Heart right ventricle (tissue), 16 donors: ENCODE measurements around the gene ZMIZ1. TPM values are rescaled to one million over a fixed set of nuclear protein-coding genes. Genes with fewer than 3 reads are reported as not detected.

Experiments
- ATAC-seq, 8 donors: fragments of 200-7000 bp; cut with Tn5 transposase; one replicate each; pipeline ENCODE4 v1.9.1; 2020; ENCODE audit warnings: mild to moderate bottlenecking in 8 of 8, moderate library complexity in 8 of 8, moderate number of reproducible peaks in 1 of 8
- DNase-seq, 2 donors: peaks; one replicate each; pipeline ENCODE4 v3.0.0-alpha.2; 2020
- H3K27ac ChIP-seq, 10 donors: fragments of 200-600 bp; sonication (generic) in 2 of 10; one replicate each; pipeline versions ENCODE4 v1.5.0 to v1.8.0; 2020 to 2022; ENCODE audit warnings: mild to moderate bottlenecking in 3 of 10
- H3K27me3 ChIP-seq, 7 donors: fragments of 200-600 bp; one replicate each; pipeline ENCODE4 v1.8.0; 2021 to 2022; ENCODE audit warnings: mild to moderate bottlenecking in 2 of 7
- H3K36me3 ChIP-seq, 9 donors: fragments of 200-600 bp; sonication (generic) in 1 of 9; one replicate each; pipeline versions ENCODE4 v1.5.0 to v1.8.0; 2020 to 2022; ENCODE audit warnings: mild to moderate bottlenecking in 2 of 9
- H3K4me1 ChIP-seq, 9 donors: fragments of 200-600 bp; sonication (generic) in 1 of 9; one replicate each; pipeline versions ENCODE4 v1.5.0 to v1.8.0; 2020 to 2022; ENCODE audit warnings: mild to moderate bottlenecking in 4 of 9
- H3K4me3 ChIP-seq, 10 donors: fragments of 200-600 bp; sonication (generic) in 2 of 10; one replicate each; pipeline versions ENCODE4 v1.5.0 to v1.8.0; 2020 to 2022; ENCODE audit warnings: mild to moderate bottlenecking in 7 of 10, moderate library complexity in 2 of 10
- H3K9me3 ChIP-seq, 11 donors: fragments of 200-600 bp in 10 of 11; sonication (generic) in 2 of 11; one replicate each; pipeline versions ENCODE4 v1.5.0 to v1.8.0; 2013 to 2022; ENCODE audit warnings: mild to moderate bottlenecking in 2 of 11, control low read depth in 1 of 11, moderate library complexity in 1 of 11
- WGBS, 2 donors: extraction: QIAGEN DNeasy Blood & Tissue Kit; methylation state at CpG; one replicate each; pipeline ENCODE4 v1.1.7; 2013; ENCODE audit warnings: inconsistent platforms in 1 of 2; 5-methylcytosine and 5-hydroxymethylcytosine counted together
- intact Hi-C, 10 donors: fragments of 100-400 bp; cut with DNase I; formaldehyde crosslinking; loops; one replicate each; pipeline versions ENCODE4 v1.11.1 to v1.14.2; 2022
- polyA plus RNA-seq, 2 donors: library from polyadenylated mRNA; stranded (reverse); fragments of 200-250 nt; gene quantifications; one replicate each; pipeline ENCODE4 v1.2.3, GENCODE V29; 2013
- total RNA-seq, 10 donors: library from RNA; stranded (reverse); fragmentation: NEBNext Ultra II Directional in 3 of 10; extraction: Animal tissue kit (Norgen Biotek cat#: 25700) in 3 of 10; gene quantifications; one replicate each; pipeline versions ENCODE4 v1.2.1 to v1.2.4, GENCODE V29; 2021 to 2023
- TF ChIP-seq, protein P1 (sequence below), 9 donors: fragments of 200-600 bp; sonication (generic) in 2 of 9; IDR thresholded peaks; one replicate each; pipeline versions ENCODE4 v1.5.0 to v1.8.0; 2021 to 2022; ENCODE audit warnings: antibody characterized with exemption in 9 of 9, mild to moderate bottlenecking in 5 of 9, moderate library complexity in 1 of 9
- donor health status: Arrhythmogenic right ventricular cardiomyopathy.
- donor health status: ischemic (EF 13 %, LVEDD 7.1; RV severe dilation, severe dysfunction).
- donor health status: healthy with polysubstance abuse.
- donor health status: DM: no; HTN: yes; CAD: no.
- donor health status: DM: no; HTN: no; CAD: no.
- donor health status: ischemic (EF 25% LVEDD 6.9; RV normal size, moderate dysfunction).
- donor health status: ischemic (EF 25% LVEDD 5.7; RV mildly dilated, moderate dysfunction).
- donor health status: healthy.
- donor health status: DM: yes; HTN: yes; CAD: no.
- donor health status: Ischemic cardiomyopathy.
- donor health status: ischemic (EF 35%, LVEDD 5.7; RV mildly dilated, moderate dysfunction).
- donor health status: nonischemic (EF 11% LVEDD 7.7; RV severe dilation, severe dysfunction).
- donor health status: DM: yes; HTN: yes; CAD: no.
- donor health status: PGD.
- donor health status: ischemic (EF 29% LVEDD 5.4; RV normal size, mild dysfunction).
- donor health status: nonischemic (EF 23%, LVEDD 6.1; RV moderate dilation, normal function).

The ZMIZ1 gene
- total and polyA plus RNA-seq, 12 donors = 24.2 to 61.5 (median 49.8) TPM

GRCh38 chr10:79346012-79346340 is 277.2 kb downstream of the ZMIZ1 start:
- no peak overlapping the region for H3K27ac ChIP-seq
- no peak for ATAC-seq
- 91 to 95% methylated on average over 2 of the region's 2 CpGs for WGBS, 2 donors
- H3K9me3 ChIP-seq = no peaks in the 10 kb centered on the region
- intact Hi-C loops = loop anchor here in 1 of 10 donors (10.0 kb wide), 1 partner anchor 101 kb away; no protein-coding TSS in a partner anchor
- peaks cover 0 to 22% (median 16%) of the 10 kb centered on the region in 9 donors for H3K36me3 ChIP-seq
- no peak overlapping the region for H3K4me3 ChIP-seq
- TF ChIP-seq, protein P1, sequence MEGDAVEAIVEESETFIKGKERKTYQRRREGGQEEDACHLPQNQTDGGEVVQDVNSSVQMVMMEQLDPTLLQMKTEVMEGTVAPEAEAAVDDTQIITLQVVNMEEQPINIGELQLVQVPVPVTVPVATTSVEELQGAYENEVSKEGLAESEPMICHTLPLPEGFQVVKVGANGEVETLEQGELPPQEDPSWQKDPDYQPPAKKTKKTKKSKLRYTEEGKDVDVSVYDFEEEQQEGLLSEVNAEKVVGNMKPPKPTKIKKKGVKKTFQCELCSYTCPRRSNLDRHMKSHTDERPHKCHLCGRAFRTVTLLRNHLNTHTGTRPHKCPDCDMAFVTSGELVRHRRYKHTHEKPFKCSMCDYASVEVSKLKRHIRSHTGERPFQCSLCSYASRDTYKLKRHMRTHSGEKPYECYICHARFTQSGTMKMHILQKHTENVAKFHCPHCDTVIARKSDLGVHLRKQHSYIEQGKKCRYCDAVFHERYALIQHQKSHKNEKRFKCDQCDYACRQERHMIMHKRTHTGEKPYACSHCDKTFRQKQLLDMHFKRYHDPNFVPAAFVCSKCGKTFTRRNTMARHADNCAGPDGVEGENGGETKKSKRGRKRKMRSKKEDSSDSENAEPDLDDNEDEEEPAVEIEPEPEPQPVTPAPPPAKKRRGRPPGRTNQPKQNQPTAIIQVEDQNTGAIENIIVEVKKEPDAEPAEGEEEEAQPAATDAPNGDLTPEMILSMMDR (IDR thresholded peaks at IDR 0.05) = no peak
- peaks cover 3 to 56% (median 29%) of the 10 kb centered on the region in 9 donors for H3K4me1 ChIP-seq
- H3K27me3 ChIP-seq = no peaks in the 10 kb centered on the region
- DNase-seq = peak in 1 of 2 donors; percentile 3

GRCh38 chr10:79346388-79347225 is 277.8 kb downstream of the ZMIZ1 start:
- TF ChIP-seq, protein P1 (IDR thresholded peaks at IDR 0.05) = no peak
- Histone ChIP-seq H3K36me3 (peaks cover 0 to 29% (median 23%) of the 10 kb centered on the region in 9 donors), H3K27me3 (no peaks in the 10 kb centered on the region), H3K27ac (peak overlapping the region in 2 of 10 donors; percentile 93 to 98), H3K4me1 (peaks cover 3 to 60% (median 29%) of the 10 kb centered on the region in 9 donors), H3K4me3 (peak overlapping the region in 6 of 10 donors; percentile 77 to 94 (median 82)), H3K9me3 (no peaks in the 10 kb centered on the region)
- ATAC-seq (peak in 1 of 8 donors; percentile 3), DNase-seq (no peak)
- intact Hi-C loops = loop anchor here in 1 of 10 donors (10.0 kb wide), 1 partner anchor 102 kb away; no protein-coding TSS in a partner anchor
- 59 to 66% methylated on average over 12 of the region's 12 CpGs for WGBS, 2 donors

DNA sequence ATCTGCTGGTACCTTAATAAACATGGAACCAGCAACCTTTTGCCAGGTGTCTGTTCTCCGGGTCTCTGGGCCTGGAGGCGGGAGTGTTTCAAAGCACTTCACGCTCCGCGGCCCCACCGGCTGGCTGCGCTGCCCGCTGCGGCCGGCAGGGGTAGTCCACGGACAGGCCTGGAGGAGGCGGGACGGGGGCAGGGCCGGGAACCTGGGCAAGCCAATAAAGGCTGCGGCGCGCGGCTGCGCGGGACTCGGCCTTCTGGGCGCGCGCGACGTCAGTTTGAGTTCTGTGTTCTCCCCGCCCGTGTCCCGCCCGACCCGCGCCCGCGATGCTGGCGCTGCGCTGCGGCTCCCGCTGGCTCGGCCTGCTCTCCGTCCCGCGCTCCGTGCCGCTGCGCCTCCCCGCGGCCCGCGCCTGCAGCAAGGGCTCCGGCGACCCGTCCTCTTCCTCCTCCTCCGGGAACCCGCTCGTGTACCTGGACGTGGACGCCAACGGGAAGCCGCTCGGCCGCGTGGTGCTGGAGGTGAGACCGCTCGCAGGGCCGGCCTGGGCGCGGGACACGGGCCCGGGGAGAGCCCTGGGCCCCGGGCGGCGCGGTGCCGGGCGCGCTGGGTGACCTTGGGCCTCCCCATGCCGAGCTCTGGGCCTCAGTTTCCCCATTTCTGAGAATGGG is 278.6 kb downstream of the ZMIZ1 start, which contains the start of gene PPIF:
Gene PPIF (plus strand): TSS at position 244 of the 668 bp plus-strand sequence. CDS start 80 bp downstream, at position 324.
- peak; percentile 93 to 96 for DNase-seq
- Histone ChIP-seq H3K27me3 (no peaks in the 10 kb centered on the region), H3K27ac (peak within 1 kb of the TSS; percentile 90 to 98 (median 94)), H3K4me3 (peak within 1 kb of the TSS; percentile 71 to 99 (median 82)), H3K4me1 (peaks cover 3 to 65% (median 29%) of the 10 kb centered on the region in 9 donors), H3K36me3 (peaks cover 0 to 36% (median 30%) of the 10 kb centered on the region in 9 donors), H3K9me3 (no peaks in the 10 kb centered on the region)
- peak; percentile 88 to 95 (median 90) for ATAC-seq
- TF ChIP-seq, protein P1 (IDR thresholded peaks at IDR 0.05) = peak; percentile 94 to 99 (median 98)
- intact Hi-C loops = loop anchor here in 1 of 10 donors (10.0 kb wide), 1 partner anchor 103 kb away; no protein-coding TSS in a partner anchor
- 0% methylated on average over 72 to 77 of the region's 77 CpGs for WGBS, 2 donors
